ENCODE data around the gene DBNDD1.

DNA sequence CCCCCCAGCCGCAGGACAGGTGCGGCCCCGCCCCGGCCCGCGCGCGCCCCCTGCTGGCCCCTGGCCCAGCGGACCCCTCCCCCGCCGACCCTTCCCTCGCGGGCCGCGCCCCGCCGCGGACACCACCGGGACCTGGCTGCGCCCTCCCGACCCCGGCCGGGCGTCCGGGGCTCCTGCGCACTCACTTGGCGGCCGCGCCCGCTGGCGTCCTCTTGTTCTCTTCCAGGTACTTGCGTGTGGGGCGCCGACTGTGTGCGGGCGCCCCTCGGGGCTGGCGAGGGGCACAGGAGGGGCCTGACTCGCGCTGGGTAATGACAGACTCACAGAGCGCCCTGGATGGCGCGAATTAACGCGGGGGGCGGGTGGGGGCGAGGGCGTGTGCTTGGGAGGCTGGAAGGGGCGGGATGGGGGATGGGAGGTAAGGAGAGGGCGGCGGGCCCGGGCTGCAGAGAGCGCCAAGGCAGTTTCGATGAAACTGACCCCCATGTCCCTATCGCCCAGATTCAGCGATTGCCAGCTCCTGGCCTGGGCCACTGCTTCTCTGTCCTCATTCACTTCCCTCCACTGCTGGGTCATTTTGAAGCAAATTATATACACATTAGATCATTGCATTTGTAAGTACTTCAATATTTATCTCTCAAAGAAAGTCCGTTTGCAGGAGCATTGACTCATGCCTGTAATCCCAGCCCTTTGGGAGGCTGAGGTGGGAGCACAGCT is 445 bp upstream of the DBNDD1 start:
- TF ChIP-seq, protein P1, sequence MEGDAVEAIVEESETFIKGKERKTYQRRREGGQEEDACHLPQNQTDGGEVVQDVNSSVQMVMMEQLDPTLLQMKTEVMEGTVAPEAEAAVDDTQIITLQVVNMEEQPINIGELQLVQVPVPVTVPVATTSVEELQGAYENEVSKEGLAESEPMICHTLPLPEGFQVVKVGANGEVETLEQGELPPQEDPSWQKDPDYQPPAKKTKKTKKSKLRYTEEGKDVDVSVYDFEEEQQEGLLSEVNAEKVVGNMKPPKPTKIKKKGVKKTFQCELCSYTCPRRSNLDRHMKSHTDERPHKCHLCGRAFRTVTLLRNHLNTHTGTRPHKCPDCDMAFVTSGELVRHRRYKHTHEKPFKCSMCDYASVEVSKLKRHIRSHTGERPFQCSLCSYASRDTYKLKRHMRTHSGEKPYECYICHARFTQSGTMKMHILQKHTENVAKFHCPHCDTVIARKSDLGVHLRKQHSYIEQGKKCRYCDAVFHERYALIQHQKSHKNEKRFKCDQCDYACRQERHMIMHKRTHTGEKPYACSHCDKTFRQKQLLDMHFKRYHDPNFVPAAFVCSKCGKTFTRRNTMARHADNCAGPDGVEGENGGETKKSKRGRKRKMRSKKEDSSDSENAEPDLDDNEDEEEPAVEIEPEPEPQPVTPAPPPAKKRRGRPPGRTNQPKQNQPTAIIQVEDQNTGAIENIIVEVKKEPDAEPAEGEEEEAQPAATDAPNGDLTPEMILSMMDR (IDR thresholded peaks at IDR 0.05) = peak; percentile 52
- TF ChIP-seq RAD21 (IDR thresholded peaks at IDR 0.05; ENCODE audit: low read length) (no peak), FOXJ3 (CRISPR knock-in tag; IDR thresholded peaks at IDR 0.05) (no peak), SIN3A (IDR thresholded peaks at IDR 0.05; ENCODE audit: borderline replicate concordance, low read depth, low read length) (no peak; the same call in 1 of the 2 replicates), TEAD4 (IDR thresholded peaks at IDR 0.05; ENCODE audit: borderline replicate concordance, insufficient read depth) (no peak), SMC3 (IDR thresholded peaks at IDR 0.05; ENCODE audit: low read depth, low read length) (no peak)

Data from SK-N-SH (cell line).